HEK293 (cell line): ENCODE results near the gene HNRNPK.
A peak's percentile ranks its signal among the peaks of the same experiment; 100 is the strongest.

Experiments
- BCL11B ChIP-seq: fragments of 450-650 bp; formaldehyde crosslinking; IDR thresholded peaks from 2 replicates; pipeline ENCODE4 v1.5.1; 2016; ENCODE audit warnings: low read depth, missing biosample characterization, missing genetic modification characterization
- FEZF1 ChIP-seq: fragments of 450-650 bp; formaldehyde crosslinking; IDR thresholded peaks from 2 replicates; pipeline ENCODE4 v1.5.1; 2016; ENCODE audit warnings: missing biosample characterization, missing genetic modification characterization
- GLIS1 ChIP-seq: fragments of 450-650 bp; formaldehyde crosslinking; IDR thresholded peaks from 2 replicates; pipeline ENCODE4 v1.5.1; 2016; ENCODE audit warnings: missing biosample characterization, missing genetic modification characterization
- KLF16 ChIP-seq: fragments of 450-650 bp; formaldehyde crosslinking; IDR thresholded peaks from 2 replicates; pipeline ENCODE4 v1.5.1; 2017; ENCODE audit warnings: missing biosample characterization, missing genetic modification characterization
- KLF7 ChIP-seq: fragments of 450-650 bp; formaldehyde crosslinking; IDR thresholded peaks from 2 replicates; pipeline ENCODE4 v1.5.1; 2016; ENCODE audit warnings: missing biosample characterization, missing genetic modification characterization, borderline replicate concordance
- SP2 ChIP-seq: fragments of 450-650 bp; formaldehyde crosslinking; IDR thresholded peaks from 2 replicates; pipeline ENCODE4 v1.5.1; 2016; ENCODE audit warnings: missing biosample characterization, missing genetic modification characterization
- YY1 ChIP-seq: fragments of 450-650 bp; formaldehyde crosslinking; IDR thresholded peaks from 2 replicates; pipeline ENCODE4 v1.5.1; 2018; ENCODE audit warnings: missing biosample characterization, missing genetic modification characterization
- ZBTB17 ChIP-seq: fragments of 450-650 bp; formaldehyde crosslinking; IDR thresholded peaks from 2 replicates; pipeline ENCODE4 v1.5.1; 2016; ENCODE audit warnings: missing biosample characterization, missing genetic modification characterization
- ZFHX2 ChIP-seq: fragments of 450-650 bp; formaldehyde crosslinking; conservative IDR thresholded peaks from 2 replicates; pipeline ENCODE4 v1.5.1; 2016; ENCODE audit warnings: missing biosample characterization, missing genetic modification characterization
- ZNF10 ChIP-seq: fragments of 450-650 bp; formaldehyde crosslinking; IDR thresholded peaks from 2 replicates; pipeline ENCODE4 v1.5.1; 2017; ENCODE audit warnings: missing biosample characterization, missing genetic modification characterization
- ZNF132 ChIP-seq: fragments of 450-650 bp; formaldehyde crosslinking; IDR thresholded peaks from 2 replicates; pipeline ENCODE4 v1.5.1; 2017; ENCODE audit warnings: missing biosample characterization, missing genetic modification characterization, borderline replicate concordance
- ZNF175 ChIP-seq: fragments of 450-650 bp; formaldehyde crosslinking; IDR thresholded peaks from 2 replicates; pipeline ENCODE4 v1.5.1; 2016; ENCODE audit warnings: missing biosample characterization, missing genetic modification characterization
- ZNF202 ChIP-seq: fragments of 450-650 bp; formaldehyde crosslinking; IDR thresholded peaks from 2 replicates; pipeline ENCODE4 v1.5.1; 2016; ENCODE audit warnings: missing biosample characterization, missing genetic modification characterization, borderline replicate concordance
- ZNF24 ChIP-seq: fragments of 450-650 bp; formaldehyde crosslinking; IDR thresholded peaks from 2 replicates; pipeline ENCODE4 v1.5.1; 2016; ENCODE audit warnings: missing biosample characterization, missing genetic modification characterization
- ZNF394 ChIP-seq: fragments of 450-650 bp; formaldehyde crosslinking; IDR thresholded peaks from 2 replicates; pipeline ENCODE4 v1.5.1; 2016; ENCODE audit warnings: missing biosample characterization, missing genetic modification characterization, mild to moderate bottlenecking, moderate library complexity, borderline replicate concordance
- ZNF558 ChIP-seq: fragments of 450-650 bp; formaldehyde crosslinking; IDR thresholded peaks from 2 replicates; pipeline ENCODE4 v1.5.1; 2016; ENCODE audit warnings: missing biosample characterization, missing genetic modification characterization
- ZNF561 ChIP-seq: fragments of 450-650 bp; IDR thresholded peaks from 2 replicates; pipeline ENCODE4 v1.5.1; 2018; ENCODE audit warnings: missing biosample characterization, missing genetic modification characterization, borderline replicate concordance
- ZSCAN16 ChIP-seq: fragments of 450-650 bp; formaldehyde crosslinking; IDR thresholded peaks from 2 replicates; pipeline ENCODE4 v1.5.1; 2016; ENCODE audit warnings: missing biosample characterization, missing genetic modification characterization
- TF ChIP-seq, protein P1 (sequence below): fragments of 450-650 bp; formaldehyde crosslinking; IDR thresholded peaks from 2 replicates; pipeline ENCODE4 v1.5.1; 2016; ENCODE audit warnings: missing biosample characterization, missing genetic modification characterization
- TF ChIP-seq, protein P2 (sequence below): fragments of 450-650 bp; formaldehyde crosslinking; conservative IDR thresholded peaks from 2 replicates; pipeline ENCODE4 v1.5.1; 2016; ENCODE audit warnings: low read depth, missing biosample characterization, missing genetic modification characterization
- TF ChIP-seq, protein P3 (sequence below): fragments of 450-650 bp; formaldehyde crosslinking; conservative IDR thresholded peaks from 2 replicates; pipeline ENCODE4 v1.5.1; 2016; ENCODE audit warnings: low read depth, missing biosample characterization, missing genetic modification characterization
- TF ChIP-seq, protein P4 (sequence below): fragments of 450-650 bp; formaldehyde crosslinking; IDR thresholded peaks from 2 replicates; pipeline ENCODE4 v1.5.1; 2016; ENCODE audit warnings: missing biosample characterization, missing genetic modification characterization
- TF ChIP-seq, protein P5 (sequence below): fragments of 450-650 bp; formaldehyde crosslinking; IDR thresholded peaks from 2 replicates; pipeline ENCODE4 v1.5.1; 2017; ENCODE audit warnings: missing biosample characterization, missing genetic modification characterization

The HNRNPK gene

DNA sequence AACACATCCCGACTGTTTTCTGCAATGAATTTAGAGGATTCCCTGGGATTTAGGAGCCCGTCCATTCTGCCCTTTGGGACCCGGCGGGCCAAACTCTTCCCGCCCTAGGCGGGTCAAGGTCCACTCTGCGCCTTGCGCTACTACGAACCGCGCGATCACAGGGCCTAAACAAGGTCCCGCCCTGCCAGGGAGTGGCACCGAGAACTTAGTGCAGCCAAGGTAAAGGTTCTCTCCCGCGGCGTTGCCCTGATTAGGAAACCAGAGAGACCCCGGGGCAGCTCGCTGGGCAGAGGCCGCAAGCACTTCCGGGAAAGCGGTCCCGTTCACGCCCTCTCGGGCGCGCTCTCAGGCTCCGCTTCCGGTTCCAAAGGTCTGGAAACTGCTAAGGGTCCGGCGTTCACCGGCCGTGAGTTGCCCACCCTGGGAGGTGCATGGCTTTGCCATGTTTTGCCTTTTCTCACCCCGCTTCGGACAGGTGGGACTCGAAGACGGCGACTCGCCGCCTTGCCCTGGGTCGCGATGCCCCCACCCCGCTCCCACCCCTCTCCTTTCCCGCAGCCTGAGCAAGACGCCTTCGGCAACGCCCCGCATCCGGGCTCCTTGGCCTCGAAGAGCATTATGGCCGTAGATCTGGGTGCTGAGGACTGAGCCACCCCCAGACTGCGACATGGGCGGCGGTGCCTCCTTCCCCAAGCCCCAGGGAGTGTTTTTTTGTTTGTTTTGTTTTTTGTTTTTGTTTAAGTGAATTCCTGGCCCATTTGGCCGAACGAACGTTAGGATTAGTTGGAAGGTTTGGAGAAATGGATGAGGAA is 23.4 kb downstream of the HNRNPK start (continued):
- TF ChIP-seq, protein P1, sequence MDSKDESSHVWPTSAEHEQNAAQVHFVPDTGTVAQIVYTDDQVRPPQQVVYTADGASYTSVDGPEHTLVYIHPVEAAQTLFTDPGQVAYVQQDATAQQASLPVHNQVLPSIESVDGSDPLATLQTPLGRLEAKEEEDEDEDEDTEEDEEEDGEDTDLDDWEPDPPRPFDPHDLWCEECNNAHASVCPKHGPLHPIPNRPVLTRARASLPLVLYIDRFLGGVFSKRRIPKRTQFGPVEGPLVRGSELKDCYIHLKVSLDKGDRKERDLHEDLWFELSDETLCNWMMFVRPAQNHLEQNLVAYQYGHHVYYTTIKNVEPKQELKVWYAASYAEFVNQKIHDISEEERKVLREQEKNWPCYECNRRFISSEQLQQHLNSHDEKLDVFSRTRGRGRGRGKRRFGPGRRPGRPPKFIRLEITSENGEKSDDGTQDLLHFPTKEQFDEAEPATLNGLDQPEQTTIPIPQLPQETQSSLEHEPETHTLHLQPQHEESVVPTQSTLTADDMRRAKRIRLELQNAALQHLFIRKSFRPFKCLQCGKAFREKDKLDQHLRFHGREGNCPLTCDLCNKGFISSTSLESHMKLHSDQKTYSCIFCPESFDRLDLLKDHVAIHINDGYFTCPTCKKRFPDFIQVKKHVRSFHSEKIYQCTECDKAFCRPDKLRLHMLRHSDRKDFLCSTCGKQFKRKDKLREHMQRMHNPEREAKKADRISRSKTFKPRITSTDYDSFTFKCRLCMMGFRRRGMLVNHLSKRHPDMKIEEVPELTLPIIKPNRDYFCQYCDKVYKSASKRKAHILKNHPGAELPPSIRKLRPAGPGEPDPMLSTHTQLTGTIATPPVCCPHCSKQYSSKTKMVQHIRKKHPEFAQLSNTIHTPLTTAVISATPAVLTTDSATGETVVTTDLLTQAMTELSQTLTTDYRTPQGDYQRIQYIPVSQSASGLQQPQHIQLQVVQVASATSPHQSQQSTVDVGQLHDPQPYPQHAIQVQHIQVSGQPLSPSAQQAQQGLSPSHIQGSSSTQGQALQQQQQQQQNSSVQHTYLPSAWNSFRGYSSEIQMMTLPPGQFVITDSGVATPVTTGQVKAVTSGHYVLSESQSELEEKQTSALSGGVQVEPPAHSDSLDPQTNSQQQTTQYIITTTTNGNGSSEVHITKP (tag by site-specific recombination), result peak; percentile 85
- TF ChIP-seq ZNF24, result no peak
- TF ChIP-seq, protein P2, sequence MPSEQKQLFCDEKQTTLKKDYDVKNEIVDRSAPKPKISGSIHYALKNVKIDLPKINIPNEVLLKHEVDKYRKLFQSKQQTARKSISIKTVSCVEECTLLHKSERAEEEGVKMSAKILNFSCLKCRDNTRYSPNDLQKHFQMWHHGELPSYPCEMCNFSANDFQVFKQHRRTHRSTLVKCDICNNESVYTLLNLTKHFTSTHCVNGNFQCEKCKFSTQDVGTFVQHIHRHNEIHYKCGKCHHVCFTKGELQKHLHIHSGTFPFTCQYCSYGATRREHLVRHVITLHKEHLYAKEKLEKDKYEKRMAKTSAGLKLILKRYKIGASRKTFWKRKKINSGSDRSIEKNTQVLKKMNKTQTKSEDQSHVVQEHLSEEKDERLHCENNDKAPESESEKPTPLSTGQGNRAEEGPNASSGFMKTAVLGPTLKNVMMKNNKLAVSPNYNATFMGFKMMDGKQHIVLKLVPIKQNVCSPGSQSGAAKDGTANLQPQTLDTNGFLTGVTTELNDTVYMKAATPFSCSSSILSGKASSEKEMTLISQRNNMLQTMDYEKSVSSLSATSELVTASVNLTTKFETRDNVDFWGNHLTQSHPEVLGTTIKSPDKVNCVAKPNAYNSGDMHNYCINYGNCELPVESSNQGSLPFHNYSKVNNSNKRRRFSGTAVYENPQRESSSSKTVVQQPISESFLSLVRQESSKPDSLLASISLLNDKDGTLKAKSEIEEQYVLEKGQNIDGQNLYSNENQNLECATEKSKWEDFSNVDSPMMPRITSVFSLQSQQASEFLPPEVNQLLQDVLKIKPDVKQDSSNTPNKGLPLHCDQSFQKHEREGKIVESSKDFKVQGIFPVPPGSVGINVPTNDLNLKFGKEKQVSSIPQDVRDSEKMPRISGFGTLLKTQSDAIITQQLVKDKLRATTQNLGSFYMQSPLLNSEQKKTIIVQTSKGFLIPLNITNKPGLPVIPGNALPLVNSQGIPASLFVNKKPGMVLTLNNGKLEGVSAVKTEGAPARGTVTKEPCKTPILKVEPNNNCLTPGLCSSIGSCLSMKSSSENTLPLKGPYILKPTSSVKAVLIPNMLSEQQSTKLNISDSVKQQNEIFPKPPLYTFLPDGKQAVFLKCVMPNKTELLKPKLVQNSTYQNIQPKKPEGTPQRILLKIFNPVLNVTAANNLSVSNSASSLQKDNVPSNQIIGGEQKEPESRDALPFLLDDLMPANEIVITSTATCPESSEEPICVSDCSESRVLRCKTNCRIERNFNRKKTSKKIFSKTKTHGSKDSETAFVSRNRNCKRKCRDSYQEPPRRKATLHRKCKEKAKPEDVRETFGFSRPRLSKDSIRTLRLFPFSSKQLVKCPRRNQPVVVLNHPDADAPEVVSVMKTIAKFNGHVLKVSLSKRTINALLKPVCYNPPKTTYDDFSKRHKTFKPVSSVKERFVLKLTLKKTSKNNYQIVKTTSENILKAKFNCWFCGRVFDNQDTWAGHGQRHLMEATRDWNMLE (tag by site-specific recombination), result peak; percentile 46
- peak; percentile 42 for TF ChIP-seq GLIS1 (tag by site-specific recombination)
- peak; percentile 79 for TF ChIP-seq ZNF10 (tag by site-specific recombination)
- 0 out of 2 replicates have a peak, but pooled peaks have one; percentile 14 for TF ChIP-seq ZNF394 (tag by site-specific recombination)
- peak; percentile 9 for TF ChIP-seq ZBTB17
- no peak for TF ChIP-seq ZSCAN16
- peak; percentile 19; the same call in 1 of the 2 replicates for TF ChIP-seq ZFHX2 (tag by site-specific recombination)
- TF ChIP-seq, protein P3, sequence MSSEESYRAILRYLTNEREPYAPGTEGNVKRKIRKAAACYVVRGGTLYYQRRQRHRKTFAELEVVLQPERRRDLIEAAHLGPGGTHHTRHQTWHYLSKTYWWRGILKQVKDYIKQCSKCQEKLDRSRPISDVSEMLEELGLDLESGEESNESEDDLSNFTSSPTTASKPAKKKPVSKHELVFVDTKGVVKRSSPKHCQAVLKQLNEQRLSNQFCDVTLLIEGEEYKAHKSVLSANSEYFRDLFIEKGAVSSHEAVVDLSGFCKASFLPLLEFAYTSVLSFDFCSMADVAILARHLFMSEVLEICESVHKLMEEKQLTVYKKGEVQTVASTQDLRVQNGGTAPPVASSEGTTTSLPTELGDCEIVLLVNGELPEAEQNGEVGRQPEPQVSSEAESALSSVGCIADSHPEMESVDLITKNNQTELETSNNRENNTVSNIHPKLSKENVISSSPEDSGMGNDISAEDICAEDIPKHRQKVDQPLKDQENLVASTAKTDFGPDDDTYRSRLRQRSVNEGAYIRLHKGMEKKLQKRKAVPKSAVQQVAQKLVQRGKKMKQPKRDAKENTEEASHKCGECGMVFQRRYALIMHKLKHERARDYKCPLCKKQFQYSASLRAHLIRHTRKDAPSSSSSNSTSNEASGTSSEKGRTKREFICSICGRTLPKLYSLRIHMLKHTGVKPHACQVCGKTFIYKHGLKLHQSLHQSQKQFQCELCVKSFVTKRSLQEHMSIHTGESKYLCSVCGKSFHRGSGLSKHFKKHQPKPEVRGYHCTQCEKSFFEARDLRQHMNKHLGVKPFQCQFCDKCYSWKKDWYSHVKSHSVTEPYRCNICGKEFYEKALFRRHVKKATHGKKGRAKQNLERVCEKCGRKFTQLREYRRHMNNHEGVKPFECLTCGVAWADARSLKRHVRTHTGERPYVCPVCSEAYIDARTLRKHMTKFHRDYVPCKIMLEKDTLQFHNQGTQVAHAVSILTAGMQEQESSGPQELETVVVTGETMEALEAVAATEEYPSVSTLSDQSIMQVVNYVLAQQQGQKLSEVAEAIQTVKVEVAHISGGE (tag by site-specific recombination), result peak; percentile 91
- 0 out of 2 replicates have a peak, but pooled peaks have one; percentile 28 for TF ChIP-seq BCL11B (tag by site-specific recombination)
- TF ChIP-seq SP2 (tag by site-specific recombination), result peak; percentile 76
- TF ChIP-seq, protein P4, sequence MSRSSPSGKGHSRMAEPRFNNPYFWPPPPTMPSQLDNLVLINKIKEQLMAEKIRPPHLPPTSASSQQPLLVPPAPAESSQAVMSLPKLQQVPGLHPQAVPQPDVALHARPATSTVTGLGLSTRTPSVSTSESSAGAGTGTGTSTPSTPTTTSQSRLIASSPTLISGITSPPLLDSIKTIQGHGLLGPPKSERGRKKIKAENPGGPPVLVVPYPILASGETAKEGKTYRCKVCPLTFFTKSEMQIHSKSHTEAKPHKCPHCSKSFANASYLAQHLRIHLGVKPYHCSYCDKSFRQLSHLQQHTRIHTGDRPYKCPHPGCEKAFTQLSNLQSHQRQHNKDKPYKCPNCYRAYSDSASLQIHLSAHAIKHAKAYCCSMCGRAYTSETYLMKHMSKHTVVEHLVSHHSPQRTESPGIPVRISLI (tag by site-specific recombination), result no peak
- no peak for TF ChIP-seq ZNF175 (tag by site-specific recombination)
- TF ChIP-seq ZNF202 (tag by site-specific recombination), result no peak
- TF ChIP-seq KLF16 (tag by site-specific recombination), result peak; percentile 53; the same call in 1 of the 2 replicates
- TF ChIP-seq ZNF132 (tag by site-specific recombination), result no peak
- no peak for TF ChIP-seq ZNF558
- TF ChIP-seq FEZF1, result no peak
- TF ChIP-seq YY1 (tag by site-specific recombination), result peak; percentile 23; the same call in 1 of the 2 replicates
- TF ChIP-seq ZNF561 (tag by site-specific recombination), result peak; percentile 72; the same call in 1 of the 2 replicates
- TF ChIP-seq KLF7, result no peak; the same call in 1 of the 2 replicates
- TF ChIP-seq, protein P5, sequence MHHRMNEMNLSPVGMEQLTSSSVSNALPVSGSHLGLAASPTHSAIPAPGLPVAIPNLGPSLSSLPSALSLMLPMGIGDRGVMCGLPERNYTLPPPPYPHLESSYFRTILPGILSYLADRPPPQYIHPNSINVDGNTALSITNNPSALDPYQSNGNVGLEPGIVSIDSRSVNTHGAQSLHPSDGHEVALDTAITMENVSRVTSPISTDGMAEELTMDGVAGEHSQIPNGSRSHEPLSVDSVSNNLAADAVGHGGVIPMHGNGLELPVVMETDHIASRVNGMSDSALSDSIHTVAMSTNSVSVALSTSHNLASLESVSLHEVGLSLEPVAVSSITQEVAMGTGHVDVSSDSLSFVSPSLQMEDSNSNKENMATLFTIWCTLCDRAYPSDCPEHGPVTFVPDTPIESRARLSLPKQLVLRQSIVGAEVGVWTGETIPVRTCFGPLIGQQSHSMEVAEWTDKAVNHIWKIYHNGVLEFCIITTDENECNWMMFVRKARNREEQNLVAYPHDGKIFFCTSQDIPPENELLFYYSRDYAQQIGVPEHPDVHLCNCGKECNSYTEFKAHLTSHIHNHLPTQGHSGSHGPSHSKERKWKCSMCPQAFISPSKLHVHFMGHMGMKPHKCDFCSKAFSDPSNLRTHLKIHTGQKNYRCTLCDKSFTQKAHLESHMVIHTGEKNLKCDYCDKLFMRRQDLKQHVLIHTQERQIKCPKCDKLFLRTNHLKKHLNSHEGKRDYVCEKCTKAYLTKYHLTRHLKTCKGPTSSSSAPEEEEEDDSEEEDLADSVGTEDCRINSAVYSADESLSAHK (tag by site-specific recombination), result peak; percentile 77; the same call in 1 of the 2 replicates
